ENCODE results near the gene MRPL38.
"Not testable (repeated sequence)": the region's sequence is repeated elsewhere in the genome, so short reads cannot be mapped to it uniquely, and the experiment has no call there.

Gene MRPL38

DNA sequence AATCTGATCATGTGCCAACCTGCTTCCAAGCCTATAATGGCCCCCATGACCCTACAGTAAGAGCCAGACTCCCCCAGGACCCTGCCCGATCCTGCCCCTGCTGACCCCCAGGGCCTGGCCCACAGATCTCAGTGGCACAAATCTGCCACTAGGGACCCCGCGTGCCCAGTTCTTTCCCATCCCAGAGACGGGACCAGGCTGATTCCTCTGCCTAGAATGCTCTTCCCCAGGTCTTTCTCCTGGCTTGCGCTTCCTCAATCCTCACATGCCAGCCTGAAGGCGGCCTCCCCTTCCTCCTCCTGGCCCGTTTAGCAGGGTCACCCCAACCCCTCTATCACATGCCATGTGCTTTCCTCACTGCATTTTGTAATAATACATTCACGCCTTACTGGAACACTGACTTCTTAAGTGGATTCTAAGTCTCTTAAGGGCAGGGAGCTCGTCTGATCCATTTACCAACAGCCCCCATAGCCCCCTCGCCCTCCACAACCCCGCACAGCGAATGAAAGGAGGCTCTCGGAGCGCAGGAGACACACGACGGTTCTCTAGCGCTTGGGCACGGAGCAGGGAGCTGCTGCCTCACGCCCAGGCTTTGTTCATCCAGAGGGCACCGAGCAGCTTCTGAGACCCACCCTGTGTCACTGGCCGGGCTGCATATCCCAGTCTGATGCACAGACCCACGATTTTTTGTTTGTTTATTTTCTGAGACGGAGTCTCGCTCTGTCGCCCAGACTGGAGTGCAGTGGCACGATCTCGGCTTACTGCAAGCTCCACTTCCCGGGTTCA is 9.1 kb downstream of the MRPL38 start:
- DNase-seq: no peak

DNA sequence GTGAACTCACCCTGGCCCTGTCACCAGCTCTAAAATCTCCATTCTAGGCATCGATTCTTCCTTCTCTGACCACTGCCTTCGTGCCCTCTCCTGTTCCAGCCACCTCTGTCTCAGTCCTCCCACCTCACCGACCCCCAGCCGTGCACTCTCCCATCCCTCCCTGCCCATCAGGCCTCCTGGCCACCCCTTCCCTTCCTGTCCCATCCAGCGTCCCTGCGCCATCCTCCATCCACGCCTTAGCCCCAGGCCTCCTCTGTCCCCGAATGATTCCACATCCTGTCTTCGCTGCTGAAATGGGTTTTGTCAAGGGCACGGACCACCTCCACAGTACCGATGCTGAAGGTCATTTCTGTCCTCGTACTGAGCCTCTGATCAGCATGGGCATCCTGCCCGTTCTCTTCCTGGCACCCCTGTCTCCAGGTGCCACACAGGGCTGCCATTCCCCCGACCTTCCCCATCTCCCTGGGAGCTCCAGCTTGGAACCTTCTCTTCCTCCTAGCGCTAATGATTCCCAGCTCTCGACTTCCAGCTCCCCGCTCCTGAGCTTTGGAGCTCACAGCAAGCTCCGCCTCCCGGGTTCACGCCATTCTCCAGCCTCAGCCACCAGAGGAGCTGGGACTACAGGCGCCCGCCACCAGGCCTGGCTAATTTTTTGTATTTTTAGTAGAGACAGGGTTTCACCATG is 10.5 kb downstream of the MRPL38 start:
- no peak for DNase-seq

DNA sequence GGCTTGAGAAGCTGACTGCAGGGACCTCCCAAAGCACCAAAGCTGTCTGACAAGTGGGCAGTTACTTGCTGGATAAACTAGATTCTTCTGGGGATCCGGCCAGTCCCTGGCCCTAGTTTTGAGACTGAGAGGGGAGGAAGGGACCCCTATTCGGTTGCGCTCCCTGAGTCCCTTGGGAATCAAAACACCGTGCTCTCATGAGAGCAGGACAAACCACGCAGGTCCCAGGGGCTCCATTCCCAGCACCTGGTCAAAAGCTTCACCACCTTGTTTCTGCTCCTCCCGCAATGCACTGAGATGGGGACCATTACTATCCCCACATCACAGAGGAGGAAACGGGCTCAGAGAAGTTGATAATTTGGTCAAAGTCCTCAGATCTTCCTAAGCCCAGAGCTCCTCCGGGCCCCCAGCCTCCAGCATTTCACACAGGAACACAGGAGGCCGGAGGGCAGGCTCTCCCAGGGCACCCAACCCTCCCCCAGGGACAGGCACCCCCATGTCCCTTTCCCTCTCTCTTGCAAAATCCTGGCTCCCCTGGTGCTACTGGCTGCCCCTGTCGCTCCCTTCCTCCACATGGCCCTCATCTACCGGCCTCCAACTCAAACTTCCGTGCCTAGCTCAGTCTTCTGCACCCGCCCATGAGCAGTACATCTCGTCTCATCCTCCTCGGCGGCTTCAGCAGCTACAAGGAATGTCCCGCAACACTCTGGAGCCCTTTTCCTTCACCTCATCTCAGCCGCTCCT is 11.2 kb downstream of the MRPL38 start:
- DNase-seq: no peak

DNA sequence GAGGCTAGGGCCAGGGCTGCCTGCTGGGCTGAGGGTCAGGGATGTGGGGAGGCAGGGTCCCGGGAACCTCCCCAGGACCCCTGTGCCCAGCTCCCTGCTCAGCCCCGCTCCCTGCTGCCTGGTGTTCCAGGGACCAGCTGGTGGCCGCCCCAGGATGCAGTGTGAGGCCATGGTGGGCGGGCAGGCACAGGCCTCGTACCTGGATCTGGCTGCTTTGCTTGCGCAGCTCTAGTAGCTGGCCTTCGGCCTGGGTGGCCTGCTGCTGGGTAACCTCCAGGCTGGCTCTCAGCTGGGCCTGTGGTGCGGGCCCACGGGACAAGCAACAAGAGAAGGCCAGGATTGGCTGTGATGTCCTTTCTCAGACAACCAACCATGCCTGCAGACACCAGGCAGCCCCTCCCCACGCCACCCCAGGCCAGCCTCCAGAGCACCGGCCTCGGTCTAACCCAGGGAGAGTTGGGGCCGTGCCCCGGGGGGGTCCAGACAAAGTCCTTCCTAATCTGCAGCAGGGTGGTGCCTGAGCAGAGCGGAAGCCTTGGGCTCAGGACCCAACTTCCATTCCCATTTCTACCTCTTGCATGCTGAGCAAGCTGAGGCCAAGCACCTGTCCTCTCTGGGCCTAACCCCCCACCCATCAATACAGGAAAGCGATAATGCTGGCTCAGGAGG is 12.0 kb downstream of the MRPL38 start:
- DNase-seq: no peak

DNA sequence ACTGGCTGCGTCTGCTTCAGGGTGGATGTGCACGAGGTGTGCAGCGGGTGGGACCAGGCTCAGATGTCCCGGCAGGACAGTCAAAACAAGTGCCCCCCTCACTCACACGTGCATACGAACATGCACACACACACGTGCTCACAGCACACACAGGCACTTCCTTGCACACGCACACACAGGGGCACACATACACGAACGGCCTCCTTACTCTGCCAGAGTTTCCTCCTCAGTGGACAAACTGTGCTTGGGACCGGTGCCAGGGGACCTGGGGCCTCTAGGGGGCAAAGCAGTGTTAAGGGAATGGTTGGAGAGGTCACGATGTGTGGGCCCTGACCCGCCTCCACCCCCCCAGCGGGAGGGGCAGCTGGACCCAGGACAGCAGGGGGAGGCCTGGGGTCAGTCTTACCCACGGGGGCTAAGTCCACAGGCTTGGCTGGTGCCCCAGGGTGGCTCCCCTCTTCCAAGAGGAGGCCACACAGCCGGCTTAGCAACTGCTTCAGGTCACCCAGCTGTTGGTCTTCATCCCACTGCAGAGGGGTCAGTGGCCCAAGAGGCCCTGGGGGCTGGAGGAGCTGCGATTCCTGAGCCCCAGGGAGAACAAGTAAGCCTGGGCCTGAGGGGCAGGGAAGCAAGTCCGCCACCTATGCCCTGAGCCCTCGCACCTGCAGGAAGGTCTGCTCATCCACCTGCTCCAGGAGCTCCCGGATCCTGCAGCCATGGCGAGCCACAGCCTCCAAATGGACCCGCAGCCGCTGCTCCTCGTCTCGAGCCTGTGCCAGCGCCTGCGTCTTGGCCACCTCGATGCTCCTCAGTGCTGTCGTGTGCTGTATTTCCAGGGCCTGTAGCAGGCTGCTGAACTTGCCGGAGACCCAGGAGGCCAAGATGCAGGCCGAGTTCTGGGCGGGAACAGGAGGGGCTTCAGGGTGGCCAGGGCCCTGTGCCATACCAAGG is 12.8 kb downstream of the MRPL38 start:
- DNase-seq: no peak

DNA sequence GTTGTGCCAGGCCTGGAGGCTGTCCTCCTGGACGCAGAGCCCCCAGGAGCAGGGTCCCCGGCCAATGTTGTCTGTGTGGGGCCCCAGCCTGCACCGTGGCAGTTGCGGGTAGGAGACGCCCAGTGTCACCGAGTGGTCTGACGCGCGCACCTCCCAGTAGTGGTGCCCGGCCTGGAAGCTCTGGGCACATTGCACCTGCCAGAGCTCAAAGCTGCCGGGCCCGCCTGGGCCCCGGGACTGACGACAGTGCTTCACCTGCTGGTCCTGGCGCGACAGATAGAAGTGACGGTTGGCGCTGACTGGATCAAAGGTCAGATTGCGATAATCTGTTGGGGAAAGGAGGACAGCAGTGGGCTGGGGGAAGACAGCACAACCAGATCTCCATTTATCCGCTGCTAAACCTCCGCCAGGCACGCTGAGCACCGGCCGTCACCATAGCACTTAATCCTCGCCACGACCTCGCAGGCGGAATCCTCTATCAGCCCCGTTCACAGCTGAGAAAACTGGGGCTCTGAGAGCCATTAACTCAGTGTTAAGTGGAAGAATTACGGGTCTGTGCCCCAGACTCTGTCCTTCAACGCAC is 13.6 kb downstream of the MRPL38 start:
- DNase-seq: no peak

DNA sequence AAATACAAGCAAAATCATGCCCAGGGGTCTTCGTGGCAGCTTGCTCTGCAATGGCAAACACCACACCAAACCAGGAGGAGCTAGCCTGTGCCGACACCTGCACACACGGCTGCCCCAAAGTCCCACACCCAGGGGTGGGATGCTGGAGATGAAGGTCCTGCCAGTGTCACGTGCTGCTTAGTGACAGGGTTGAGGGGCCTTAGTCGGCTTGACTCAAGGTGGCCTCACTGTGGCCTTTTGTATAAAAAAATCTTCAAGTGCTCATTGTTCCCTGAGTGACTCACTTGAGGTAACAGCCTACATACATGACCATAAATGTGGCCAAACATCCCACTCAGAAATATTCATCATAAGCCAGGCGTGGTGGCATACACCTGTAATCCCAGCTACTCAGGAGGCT is 15.2 kb downstream of the MRPL38 start:
- no peak for DNase-seq

DNA sequence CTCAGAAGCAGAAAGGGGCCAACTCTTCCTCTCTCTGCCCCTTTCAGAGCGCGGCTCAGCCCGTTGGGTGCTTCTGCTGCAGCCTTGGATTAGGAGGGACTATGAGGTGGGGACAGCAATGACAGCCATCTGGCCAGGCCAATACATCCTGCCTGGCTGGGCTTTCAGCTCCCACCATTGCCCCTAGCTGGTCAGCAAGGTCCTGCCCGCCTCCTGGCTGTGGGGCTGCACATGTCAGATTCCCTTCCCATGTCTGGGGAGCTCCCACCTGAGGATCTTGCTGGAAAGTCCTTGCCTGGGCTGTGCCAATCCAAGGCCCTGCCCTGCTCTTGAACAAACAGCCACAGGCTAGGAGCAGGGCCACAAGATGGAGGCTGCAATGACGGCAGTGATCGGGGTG is 16.2 kb downstream of the MRPL38 start:
- DNase-seq: no peak

DNA sequence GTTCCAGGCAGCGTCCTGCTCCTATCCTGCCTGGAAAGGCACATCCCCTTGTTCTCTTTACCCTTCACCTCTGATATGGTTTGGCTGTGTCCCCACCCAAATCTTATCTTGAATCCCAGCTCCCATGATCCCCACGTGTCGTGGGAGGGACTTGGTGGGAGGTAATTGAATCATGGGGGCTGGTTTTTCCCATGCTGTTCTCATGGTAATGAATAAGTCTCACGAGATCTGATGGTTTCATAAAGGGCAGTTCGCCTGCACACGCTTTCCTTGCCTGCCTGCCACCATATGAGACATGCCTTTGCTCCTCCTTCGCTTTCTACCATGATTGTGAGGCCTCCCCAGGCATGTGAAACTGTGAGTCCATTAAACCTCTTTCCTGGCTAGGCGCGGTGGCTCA is 18.8 kb downstream of the MRPL38 start:
- DNase-seq: not testable (repeated sequence)

DNA sequence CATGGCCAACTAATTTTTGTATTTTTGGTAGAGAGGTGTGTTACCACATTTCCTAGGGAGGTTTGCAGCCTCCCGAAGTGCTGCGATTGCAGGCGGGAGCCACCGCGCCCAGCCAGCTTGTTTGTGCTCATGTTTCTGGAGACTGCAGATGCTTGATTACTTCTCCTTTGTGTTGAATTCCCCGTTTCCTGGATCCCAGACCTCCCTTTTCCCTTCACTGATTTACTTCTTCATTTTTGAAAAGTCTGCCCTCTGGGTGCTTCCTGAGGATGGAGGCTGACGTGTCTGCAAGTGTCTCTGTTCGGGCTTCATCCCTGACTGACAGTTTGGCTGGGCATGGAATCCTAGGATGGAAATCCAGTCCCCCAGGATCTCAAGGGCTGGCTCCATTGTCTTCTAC is 19.3 kb downstream of the MRPL38 start:
- DNase-seq: no peak

DNA sequence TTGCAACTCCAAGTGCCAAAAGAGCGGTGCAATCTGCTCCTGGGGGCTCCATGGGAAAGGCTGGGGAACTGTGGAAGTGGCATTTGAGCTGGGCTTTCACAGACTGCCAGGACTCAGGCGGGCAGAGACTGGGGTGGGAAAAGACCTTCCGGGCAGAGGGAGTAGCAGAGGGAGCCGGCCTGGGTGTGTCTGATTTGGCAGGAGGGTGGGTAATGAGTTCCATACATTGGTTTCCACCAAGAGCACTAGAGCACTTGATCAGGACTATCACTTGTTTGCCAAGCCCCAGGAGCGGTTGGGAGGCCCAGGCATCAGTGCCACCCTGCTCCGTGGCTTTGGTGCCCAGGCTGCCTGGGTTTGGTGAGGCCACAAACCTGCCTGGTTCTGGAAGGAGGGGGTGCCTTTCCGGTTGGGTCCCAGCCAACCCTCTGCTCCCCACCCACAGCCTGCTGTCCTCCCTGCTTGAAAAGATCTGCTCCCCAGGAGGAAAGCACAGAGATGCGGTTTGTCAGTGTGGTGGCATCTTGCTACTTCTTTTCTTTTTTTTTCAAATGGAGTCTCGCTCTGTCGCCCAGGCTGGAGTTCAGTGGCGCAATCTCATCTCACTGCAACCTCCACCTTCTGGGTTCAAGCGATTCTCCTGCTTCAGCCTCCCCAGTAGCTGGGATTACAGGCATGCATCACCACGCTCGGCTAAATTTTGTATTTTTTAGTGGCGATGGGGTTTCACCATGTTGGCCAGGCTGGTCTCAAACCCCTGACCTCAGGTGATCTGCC is 22.8 kb downstream of the MRPL38 start:
- DNase-seq: no peak

DNA sequence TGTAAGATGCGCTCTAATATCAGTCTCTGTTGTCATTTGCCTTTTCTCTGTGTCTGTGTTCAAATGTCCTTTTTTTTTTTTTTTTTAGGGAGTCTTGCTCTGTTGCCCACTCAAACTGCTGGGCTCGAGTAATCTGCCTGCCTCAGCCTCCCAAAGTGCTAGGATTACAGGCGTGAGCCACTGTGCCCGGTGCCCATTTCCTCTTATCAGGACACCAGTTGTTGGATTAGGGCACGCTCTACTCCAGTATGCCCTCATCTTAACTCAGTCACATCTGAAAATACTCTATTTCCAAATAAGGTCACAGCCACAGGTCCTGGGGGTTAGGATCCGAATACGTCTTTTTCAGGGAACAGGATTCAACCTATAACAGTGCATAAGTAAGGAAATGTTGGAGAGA is 24.4 kb downstream of the MRPL38 start:
- DNase-seq: no peak

DNA sequence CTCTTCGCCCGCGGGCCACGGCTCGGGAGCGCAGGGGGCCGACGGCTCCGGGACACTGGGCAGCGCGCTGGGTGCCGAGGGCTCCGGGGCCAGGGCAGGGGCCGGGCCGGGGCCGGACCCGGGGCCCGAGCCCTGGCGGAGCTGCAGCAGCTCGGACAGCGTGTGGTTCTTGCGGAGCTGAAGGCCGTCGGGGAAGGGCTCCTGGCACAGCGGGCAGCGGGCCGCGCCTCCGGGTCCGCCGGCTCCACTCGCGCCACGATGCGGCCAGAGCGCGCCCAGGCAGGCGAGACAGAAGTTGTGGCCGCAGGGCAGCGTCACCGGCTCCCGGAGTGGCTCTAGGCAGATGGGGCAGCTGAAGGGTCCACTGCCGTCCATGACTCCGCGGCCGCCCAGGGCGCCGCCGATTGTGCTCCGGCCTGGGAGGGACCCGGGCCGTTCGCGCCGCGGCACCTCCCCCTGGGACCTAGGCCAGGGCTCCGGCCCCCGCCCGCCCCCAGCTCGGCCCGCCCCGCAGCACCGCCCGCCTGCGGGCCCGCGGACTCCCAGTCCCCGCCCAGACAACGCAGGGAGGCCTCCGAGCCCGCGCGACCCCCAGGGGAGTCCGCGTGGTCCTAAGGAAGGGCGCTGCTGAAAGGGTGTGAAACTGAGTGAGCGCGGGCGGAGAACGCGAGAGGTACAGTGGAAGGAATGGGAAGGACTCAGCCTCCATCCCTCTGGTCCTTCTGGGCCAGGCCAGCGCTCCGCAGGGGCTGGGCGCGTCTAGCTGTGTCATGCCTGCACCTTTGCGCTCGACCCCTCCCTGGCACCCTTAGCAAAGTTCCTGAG is 26.3 kb downstream of the MRPL38 start, which contains the start of gene TRIM47:
TSS of gene TRIM47 (minus strand) at position 408 of the 825 bp plus-strand sequence. CDS start at position 375, 33 bp downstream.
- DNase-seq: no peak

DNA sequence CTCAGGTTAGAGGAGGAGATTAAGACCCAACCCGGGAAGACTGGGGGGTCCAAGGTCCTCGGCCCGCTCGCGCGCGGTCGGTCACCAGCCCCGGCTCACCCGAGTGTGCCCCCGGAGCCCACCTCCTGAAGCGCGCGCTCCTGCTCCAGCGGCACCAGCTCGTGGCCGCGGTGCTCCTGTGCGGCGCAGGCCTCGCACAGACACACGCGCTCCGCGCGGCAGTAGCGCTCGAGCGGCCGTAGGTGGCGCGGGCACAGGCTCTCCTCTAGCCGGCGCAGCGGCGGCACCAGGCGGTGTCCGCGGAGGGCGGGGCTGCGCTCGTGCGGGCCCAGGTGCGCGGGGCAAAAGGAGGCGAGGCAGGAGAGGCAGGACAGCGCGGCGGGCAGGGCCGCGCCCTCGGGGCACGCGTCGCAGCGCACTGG is 26.9 kb downstream of the MRPL38 start:
- peak; percentile 32 for DNase-seq

DNA sequence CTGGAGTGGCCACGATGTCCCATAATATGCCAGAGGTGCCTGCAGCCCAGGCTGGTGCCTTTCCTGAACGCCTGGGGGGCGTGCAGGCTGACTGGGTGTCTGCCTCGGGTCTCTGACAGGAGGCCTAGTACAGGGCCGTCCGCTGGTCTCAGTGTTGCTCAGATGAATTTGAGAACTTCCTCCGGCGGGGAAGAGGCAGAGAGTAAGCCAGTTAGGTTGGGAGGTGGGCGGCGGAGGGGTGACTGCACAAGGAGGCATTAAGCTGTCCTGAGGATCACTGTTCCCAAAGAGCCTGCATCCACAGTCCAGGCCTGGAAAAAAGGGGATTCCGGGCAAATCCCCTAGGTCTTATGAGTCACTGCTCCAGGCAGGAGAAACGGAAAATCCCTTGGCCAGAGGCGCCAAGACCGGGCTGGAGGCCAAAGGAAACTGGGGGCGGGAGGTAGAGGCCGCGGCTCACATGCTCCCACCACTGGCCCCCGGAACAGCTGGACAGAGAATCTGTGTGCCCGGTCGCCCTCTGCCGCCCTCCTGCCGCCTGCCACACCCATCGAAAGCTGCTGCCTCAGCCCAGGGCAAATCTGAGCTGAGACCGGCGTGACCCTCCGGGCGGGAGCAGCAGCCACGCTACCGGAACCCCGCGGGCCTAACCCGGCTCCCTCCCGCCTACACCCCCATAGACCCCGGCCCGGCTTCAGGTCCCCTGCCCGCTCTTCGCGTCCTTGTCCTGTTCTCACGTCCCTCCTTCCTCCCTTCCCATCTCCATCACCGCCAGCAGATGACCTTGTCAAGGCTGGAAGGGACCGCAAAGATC is 27.5 kb downstream of the MRPL38 start:
- no peak for DNase-seq

DNA sequence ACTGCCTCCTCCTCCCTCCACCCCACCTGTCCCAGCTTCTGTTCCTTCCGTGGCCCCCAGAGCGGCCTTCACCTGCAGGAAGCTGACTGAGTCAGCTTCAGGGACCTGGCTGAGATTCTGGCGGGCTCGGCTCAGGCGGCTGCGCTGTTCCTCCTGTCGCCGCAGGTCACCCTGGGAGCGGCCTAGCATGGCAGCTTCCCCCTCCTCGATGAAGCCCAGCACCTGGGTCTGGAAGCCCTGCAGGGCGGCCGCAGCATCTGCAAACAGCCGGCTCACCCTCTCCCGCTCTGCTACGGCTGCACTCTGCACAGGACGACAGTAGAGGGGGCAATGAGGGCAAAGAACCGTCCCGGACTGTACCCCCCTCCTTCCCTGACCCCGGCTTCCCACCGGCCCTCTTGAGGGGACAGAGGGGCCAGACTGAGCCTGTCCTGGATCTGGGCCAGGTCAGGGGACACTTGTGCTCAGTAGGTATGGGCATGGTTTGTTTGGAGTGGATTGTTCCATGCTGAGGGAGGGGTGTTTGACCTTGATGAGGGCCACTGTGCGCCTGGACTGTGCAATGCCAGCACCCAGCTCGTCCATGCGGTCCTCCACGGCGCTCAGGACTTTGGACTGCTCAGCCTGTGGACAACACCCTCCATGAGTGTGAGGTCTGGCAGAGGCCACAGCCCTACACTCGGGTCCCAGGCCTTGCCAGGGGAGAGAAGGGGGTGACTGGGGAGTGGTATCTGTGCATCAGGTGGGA is 28.3 kb downstream of the MRPL38 start:
- no peak for DNase-seq

DNA sequence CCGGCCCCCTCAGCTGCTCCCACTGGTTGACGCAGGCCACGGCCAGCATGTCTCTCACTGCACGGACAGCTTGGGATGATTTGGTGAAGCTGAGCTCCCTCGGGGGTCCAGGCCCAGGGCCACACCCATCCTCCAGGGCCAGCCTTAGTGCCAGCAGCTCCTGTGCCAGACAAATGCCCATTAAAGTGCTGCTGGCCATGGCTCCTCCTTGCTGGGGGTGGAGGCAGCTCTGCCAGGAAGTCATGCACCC is 28.8 kb downstream of the MRPL38 start:
- DNase-seq: no peak

DNA sequence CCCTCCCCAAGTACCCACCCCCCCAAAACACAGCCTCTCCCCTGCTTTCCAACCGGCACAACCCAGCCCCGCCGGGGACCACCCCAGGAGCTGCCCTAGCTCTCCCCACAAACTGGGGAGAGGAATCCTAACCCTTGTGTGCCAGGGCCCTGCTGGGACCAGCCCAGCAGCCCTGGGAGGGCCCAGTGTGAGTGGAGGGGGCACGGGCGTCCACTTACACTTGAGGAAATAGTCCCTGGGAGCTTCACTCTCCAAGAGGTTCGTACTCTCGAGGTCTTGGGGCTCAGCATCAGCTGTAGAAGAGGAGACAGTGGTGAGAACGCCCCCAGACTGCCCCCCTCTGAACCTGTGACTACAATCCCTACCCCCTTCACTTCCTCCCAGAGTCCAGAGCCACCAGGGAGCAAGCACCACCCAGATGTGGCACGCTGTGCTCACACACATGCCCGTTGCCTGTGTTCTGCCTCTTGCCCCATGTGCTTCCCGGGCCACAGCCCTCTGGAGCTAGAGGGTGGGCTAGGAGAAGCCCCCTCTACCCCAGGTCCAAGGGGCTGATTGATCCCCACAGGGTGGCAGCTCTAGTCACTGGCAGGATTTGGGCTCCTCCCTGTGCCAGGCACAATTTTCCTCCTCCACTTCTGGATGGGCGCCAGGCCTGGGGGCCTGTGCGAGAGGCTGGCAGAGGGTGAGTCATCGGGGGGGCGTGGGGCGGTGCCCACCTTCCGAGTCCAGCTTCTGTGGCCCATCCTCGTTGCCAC is 29.3 kb downstream of the MRPL38 start:
- DNase-seq: no peak
